GM13977 (cell line): ENCODE measurements around the gene NRXN2.

ENCODE experiments used
- DNase-seq: peaks from one replicate; pipeline ENCODE4 v3.0.0; 2012; ENCODE audit warnings: low spot score
- in situ Hi-C: fragments of 300-500 bp; cut with MboI; formaldehyde crosslinking; loops from one replicate; pipeline ENCODE4 v1.12.0; 2022; ENCODE audit warnings: low sequenced_read_pairs, low pct_unique_long_range_greater_than_20kb, mixed read lengths, inconsistent platforms; ENCODE audit not compliant: unreplicated experiment
- TF ChIP-seq, protein P1 (sequence below): IDR thresholded peaks from 2 replicates; pipeline ENCODE4 v1.5.1; 2012; ENCODE audit warnings: mild to moderate bottlenecking, control low read depth; ENCODE audit not compliant: insufficient read depth; ENCODE audit errors: extremely low read depth, missing control alignments

The NRXN2 gene

DNA sequence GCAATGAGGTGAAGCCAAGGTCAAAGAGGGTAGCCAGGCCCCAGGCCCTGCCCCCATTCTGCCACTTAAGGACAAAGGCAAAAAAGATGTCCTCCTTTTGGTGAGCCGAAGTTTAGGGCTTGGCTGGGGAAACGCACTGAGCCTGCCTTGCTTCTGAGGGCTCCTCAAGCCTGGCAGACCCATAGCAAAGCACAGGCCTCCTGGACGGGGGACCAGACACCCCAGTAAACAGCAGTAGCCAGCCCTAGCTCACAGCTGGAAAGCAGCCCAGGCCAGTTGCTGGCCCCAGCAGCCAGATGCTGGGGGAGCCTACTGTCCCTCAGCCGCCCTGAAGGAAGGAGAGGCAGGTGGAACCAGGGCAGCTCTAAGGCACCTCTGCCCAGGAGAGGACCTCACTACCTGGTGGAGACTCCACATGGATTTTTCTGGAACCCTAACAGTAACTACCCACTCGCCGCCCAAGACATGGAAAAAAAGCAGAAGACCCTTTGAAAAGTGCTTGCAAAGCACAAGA is 40.6 kb upstream of the NRXN2 start:
- DNase-seq: no peak
- TF ChIP-seq, protein P1, sequence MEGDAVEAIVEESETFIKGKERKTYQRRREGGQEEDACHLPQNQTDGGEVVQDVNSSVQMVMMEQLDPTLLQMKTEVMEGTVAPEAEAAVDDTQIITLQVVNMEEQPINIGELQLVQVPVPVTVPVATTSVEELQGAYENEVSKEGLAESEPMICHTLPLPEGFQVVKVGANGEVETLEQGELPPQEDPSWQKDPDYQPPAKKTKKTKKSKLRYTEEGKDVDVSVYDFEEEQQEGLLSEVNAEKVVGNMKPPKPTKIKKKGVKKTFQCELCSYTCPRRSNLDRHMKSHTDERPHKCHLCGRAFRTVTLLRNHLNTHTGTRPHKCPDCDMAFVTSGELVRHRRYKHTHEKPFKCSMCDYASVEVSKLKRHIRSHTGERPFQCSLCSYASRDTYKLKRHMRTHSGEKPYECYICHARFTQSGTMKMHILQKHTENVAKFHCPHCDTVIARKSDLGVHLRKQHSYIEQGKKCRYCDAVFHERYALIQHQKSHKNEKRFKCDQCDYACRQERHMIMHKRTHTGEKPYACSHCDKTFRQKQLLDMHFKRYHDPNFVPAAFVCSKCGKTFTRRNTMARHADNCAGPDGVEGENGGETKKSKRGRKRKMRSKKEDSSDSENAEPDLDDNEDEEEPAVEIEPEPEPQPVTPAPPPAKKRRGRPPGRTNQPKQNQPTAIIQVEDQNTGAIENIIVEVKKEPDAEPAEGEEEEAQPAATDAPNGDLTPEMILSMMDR: no peak
- in situ Hi-C loops: no loop called here

- peak; percentile 12 for DNase-seq
- TF ChIP-seq, protein P1: no peak
- in situ Hi-C loops: no loop called here
Measured at GRCh38 chr11:64762674-64763525, 39.9 kb upstream of the NRXN2 start.

GRCh38 chr11:64762277-64762673 is 39.3 kb upstream of the NRXN2 start:
- peak; percentile 31 for DNase-seq
- in situ Hi-C loops: no loop called here

DNA sequence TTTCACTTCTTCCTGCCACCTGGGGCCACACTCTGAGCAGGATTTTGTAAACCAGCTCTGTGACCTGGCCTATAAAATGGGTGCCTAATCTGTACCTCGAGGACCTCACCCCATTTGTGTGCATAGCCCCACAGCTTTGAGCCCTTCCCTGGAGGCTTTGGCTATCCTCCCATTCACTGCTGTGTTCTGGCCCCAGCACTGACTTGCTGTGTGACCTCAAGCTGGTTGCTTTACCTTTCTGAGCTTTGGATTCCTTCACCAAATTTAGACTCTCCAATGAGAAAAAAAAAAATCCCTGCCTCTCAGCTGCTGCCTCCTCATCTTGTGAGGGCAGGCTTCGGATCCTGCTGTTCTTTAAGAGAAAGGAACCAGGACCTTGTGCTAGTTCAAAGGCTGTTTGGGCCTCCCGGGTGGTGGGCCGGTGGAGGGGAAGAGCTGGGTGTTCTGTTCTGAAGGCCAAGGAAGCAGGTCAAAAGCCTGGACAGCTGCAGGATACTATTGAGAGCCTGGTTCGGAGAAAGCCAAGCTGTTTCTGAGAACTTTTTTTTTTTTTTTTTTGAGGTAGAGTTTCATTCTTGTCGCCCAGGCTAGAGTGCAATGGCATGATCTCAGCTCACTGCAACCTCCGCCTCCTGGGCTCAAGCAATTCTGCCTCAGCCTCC is 37.9 kb upstream of the NRXN2 start:
- in situ Hi-C loops: no loop called here
- TF ChIP-seq, protein P1: no peak

More at GRCh38 chr11:64762277-64762673, 39.3 kb upstream of the NRXN2 start:
- TF ChIP-seq, protein P1: no peak

DNA sequence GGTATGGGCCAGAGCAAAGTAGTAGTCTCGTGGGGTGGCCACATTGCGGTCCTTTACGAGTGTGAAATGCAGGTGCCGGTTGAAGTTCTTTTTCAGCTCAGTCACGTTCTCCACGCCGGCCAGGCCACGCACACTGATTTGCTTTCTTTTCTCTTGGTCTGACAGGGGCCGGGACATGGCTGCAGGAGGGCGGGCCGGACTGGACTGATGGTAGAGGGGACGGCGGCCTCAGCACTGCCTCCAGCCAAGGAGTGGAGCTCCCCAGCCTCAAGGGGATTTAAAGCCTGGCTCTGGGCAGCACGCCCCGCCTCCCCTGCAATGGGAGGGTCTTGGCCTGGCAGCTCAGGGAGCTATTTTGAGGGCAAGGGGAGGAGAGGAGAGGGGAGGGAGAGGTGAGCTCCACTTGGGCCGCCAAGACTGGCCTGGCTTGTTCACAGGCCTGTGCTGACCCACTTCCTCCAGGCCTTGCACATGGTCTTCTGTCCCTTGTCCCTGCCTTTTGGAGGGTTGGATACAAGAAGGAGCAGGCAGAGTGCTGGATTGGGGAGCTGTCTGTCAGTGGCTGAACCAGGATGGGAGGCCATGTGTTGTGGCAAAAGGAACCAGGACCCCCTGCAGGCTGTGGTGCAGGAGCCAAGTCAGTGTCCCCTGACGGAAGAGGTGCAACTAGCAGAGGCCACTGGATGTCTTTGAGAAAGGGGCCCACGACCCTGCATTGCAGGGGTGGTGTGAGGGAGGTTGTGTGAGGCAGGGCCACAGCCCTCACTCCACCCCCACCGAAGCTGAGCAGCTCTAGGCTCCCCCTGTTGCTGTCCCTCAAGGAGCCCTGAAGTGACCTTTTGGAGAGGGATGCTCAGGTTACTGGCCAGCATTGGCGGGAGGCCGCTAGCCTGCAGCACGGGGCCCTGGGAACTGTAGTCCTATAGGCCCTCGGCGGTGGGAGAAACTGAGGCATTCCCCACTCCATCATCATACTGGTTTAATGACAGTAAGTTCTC is 37.0 kb upstream of the NRXN2 start, which contains the start of gene PYGM:
Gene PYGM (minus strand): TSS at position 253 of the 998 bp plus-strand sequence. CDS start 76 bp downstream, at position 177.
- in situ Hi-C loops: no loop called here
- DNase-seq: peak; percentile 28
- TF ChIP-seq, protein P1: no peak

More for the DNA sequence above, 37.9 kb upstream of the NRXN2 start:
- peak; percentile 23 for DNase-seq
